Testis (tissue), 2 donors: Measurements from ENCODE around the gene R3HDM2.

Source experiments
- CTCF ChIP-seq, 3 experiments: fragments of 450-650 bp in 2 of 3; fragments of 200-600 bp in 1 of 3; sonication (generic) in 1 of 3; IDR thresholded peaks; one replicate each; pipeline ENCODE4 v1.5.1; 2016 to 2019; ENCODE audit warnings: antibody characterized with exemption in 3 of 3, mild to moderate bottlenecking in 2 of 3, moderate library complexity in 1 of 3
- POLR2A ChIP-seq: fragments of 450-650 bp; IDR thresholded peaks from one replicate; pipeline ENCODE4 v1.6.1; 2017; ENCODE audit warnings: antibody characterized with exemption, mild to moderate bottlenecking, moderate library complexity

- TF ChIP-seq POLR2A (no peak), CTCF (IDR thresholded peaks at IDR 0.05) (no peak)
Measured at GRCh38 chr12:57369202-57369601, 61.6 kb downstream of the R3HDM2 start.
